ENCODE data around the gene ANKRD2.

Gene ANKRD2, protein sequence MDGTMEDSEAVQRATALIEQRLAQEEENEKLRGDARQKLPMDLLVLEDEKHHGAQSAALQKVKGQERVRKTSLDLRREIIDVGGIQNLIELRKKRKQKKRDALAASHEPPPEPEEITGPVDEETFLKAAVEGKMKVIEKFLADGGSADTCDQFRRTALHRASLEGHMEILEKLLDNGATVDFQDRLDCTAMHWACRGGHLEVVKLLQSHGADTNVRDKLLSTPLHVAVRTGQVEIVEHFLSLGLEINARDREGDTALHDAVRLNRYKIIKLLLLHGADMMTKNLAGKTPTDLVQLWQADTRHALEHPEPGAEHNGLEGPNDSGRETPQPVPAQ

DNA sequence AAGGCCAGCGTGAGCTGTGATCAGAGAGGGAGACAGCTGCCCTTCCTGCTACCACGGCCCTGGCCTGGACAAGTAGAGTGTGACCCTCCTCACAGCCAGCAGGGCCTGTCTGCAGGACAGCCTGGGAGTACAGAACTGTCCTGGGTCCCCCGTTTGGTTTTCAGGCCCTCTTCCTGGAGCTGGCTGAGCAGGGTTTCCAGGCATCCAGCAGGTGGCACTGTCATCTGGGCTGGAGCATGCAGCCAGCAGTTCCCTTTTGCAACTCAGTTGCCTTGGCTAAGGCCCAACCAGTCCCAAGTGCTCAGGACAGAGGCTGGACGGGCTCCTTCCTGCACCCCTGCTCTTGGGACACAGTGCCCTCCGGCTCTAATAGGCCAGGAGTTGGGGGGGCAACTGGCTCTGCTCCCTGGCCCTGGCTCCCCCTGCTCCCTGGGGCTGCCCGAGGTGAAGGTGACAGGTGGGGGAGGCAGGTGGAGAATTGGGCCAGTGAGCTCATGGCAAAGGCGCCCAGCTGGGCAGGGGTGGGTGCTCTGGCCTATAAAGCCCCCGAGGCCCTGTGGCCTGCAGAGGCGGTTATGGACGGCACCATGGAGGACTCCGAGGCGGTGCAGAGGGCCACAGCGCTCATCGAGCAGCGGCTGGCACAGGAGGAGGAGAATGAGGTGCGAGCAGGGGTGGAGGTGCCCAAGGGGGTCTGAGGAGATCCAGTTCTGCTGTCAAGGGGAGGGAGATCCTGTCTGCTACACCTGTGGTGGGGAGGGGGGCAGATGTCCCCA lies at the start of gene ANKRD2:
Gene ANKRD2 (plus strand): TSS at position 566 of the 776 bp plus-strand sequence. CDS start 10 bp downstream, at position 576.
- TF ChIP-seq, protein P1, sequence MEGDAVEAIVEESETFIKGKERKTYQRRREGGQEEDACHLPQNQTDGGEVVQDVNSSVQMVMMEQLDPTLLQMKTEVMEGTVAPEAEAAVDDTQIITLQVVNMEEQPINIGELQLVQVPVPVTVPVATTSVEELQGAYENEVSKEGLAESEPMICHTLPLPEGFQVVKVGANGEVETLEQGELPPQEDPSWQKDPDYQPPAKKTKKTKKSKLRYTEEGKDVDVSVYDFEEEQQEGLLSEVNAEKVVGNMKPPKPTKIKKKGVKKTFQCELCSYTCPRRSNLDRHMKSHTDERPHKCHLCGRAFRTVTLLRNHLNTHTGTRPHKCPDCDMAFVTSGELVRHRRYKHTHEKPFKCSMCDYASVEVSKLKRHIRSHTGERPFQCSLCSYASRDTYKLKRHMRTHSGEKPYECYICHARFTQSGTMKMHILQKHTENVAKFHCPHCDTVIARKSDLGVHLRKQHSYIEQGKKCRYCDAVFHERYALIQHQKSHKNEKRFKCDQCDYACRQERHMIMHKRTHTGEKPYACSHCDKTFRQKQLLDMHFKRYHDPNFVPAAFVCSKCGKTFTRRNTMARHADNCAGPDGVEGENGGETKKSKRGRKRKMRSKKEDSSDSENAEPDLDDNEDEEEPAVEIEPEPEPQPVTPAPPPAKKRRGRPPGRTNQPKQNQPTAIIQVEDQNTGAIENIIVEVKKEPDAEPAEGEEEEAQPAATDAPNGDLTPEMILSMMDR (IDR thresholded peaks at IDR 0.05) = peak; percentile 93

DNA sequence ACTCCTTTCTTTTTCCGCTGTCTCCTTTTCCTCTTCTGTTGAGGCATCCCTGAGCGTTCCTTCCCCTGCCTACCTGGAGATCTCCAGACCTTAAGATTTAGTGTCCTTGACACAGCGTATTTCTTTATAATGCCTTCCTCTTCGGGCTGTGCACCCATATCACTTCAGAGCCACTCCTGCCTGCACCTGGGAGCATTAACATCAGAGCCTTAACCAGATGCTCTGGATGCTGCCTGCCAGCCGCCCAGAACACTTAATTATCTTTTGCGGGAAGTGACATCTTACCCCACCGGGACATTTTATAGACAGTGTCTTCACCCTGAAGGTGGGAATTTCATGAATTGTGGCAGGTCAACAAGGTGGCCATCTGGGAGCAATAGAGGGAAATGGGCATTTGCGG lies 49.6 kb upstream of the ANKRD2 start:
- TF ChIP-seq, protein P1 (IDR thresholded peaks at IDR 0.05) = no peak

DNA sequence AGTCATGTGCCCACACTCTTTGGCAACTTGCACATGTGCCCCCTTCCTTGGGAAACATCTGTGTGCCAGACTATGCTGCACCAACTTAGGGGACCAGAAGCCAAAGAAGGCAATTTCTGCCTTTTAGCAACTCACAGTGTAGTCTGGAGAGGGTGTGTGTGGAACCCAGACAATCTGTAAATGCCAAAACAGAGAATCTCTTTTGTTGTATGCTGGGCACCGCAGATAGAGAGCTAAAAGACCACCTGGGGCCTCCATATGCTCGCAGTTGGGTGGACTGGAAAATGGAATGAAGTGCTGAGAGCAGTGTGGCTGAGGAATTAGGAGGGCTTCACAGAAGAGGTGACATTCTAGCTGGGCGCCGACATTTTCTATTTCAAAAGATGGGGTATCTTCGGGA lies 47.5 kb upstream of the ANKRD2 start:
- TF ChIP-seq, protein P1 (IDR thresholded peaks at IDR 0.05) = no peak

DNA sequence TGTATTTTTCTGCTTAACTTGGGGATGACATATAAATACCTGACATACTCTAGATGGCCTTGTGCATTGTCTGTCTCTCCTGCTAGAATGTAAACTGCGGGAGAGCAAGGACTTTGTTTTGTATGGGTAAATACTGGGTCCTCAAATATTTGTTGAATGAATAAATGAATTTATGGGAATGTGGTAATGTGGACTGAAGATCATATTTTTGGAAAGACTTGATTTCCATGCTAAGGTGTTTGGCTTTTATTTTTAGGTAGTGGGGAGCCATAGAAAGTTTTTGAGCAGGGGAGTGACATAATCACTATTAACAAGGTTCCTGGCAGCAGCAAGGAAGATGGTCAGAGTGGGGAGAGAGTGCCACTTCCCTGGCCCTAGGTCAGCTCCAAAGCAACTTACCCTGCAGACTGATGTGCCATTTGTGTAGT lies 46.9 kb upstream of the ANKRD2 start:
- TF ChIP-seq, protein P1 (IDR thresholded peaks at IDR 0.05) = no peak

DNA sequence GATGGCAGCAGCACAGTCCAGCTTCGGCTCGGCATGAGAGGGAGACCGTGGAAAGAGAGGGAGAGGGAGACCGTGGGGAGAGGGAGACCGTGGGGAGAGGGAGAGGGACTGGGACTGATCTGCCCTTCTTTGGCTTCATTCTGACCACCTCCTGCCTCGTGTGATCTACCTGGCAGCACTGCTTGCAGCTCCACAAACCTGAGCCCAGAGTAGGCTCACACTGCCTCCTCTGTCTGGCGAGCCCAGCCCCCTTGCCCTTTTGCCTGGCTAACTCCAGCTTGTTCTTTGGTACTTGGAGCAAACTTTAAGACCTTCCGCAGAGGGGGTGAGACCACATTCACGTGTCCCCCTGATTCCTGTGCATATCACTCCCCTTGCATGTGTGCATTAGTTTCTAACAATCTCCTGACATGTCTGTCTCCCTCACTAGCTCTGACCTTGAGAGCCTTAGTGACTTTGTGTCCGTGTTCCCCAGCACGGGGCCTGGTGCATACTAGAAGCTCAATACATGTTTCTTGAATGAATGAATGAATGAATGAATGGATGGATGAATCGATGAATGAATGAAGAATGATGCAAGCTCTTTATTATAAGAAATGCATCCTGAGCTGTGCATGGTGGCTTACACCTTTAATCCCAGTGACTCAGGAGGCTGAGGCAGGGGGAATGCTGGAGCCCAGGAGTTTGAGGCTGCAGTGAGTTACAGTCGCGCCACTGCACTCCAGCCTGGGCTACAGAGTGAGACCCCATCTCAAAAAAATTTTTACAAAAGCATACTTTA lies 42.7 kb upstream of the ANKRD2 start:
- TF ChIP-seq, protein P1 (IDR thresholded peaks at IDR 0.05) = no peak

DNA sequence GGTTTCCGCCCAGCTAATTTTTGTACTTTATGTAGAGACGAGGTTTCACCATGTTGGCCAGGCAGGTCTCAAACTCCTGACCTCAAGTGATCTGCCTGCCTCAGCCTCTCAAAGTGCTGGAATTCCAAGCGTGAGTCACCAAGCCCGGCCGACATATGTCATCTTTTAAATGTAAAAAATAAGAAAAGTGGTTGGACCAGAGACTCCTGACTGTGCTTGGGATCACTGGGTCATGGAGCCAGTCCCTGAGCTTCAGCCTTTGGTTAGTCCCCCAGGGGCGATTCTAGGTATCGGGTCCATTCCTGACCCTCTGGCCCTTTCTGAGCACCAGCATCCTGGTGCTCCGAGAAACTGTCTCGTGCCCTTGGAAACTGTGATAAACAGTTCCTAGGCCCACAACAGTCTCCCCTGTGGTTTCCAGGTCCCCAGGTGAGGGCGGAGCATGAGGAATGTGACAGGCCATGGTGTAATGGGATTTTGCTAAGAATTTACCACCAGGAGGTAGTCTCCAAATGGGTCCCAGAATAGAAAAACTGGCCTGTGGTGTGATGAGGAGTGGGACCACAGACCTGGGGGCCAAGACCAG lies 41.1 kb upstream of the ANKRD2 start:
- TF ChIP-seq, protein P1 (IDR thresholded peaks at IDR 0.05) = no peak
